Panc1 (cell line): ENCODE results near the gene NUP188. TPM values are rescaled to one million over a fixed set of nuclear protein-coding genes. Genes with fewer than 3 reads are reported as not detected.

Source experiments
- ATAC-seq: fragments of 200-7000 bp; cut with Tn5 transposase; 2 replicates; pipeline ENCODE4 v1.9.1; 2020; ENCODE audit warnings: mild to moderate bottlenecking, moderate library complexity
- BruUV-seq: library from RNA; stranded (reverse); fragments of 400-500 nt; replicated peaks from 2 replicates; lab custom pipeline; 2021; lab: Mats Ljungman, UMichigan
- CTCF ChIA-PET: fragments of 300-600 bp; sonication (Branson Sonifier 250); formaldehyde crosslinking; loops from one replicate; lab custom pipeline; 2022; ENCODE audit warnings: antibody characterized with exemption; lab: Charles Lee
- POLR2A ChIA-PET: fragments of 300-600 bp; sonication (Branson Sonifier 250); formaldehyde crosslinking; loops from one replicate; lab custom pipeline; 2022; ENCODE audit warnings: antibody characterized with exemption; lab: Charles Lee
- DNase-seq: peaks from one replicate; pipeline ENCODE4 v3.0.0-alpha.2; 2010; ENCODE audit warnings: low read depth, low spot score
- H3K27ac ChIP-seq: 2 replicates; pipeline ENCODE4 v1.5.1; 2011; ENCODE audit warnings: mild to moderate bottlenecking, low read length, inconsistent platforms
- H3K27me3 ChIP-seq: fragments of 200-500 bp; sonication (Bioruptor generic); 2 replicates; pipeline ENCODE4 v1.6.0; 2014; ENCODE audit warnings: low read length, inconsistent platforms; ENCODE audit not compliant: control insufficient read depth, insufficient read depth
- H3K36me3 ChIP-seq: fragments of 200-500 bp; sonication (Bioruptor generic); 2 replicates; pipeline ENCODE4 v1.5.1; 2014; ENCODE audit warnings: inconsistent platforms, mild to moderate bottlenecking, low read length, moderate library complexity; ENCODE audit not compliant: control insufficient read depth, insufficient read depth
- H3K4me1 ChIP-seq: 2 replicates; pipeline ENCODE4 v1.5.1; 2011; ENCODE audit warnings: inconsistent platforms, mild to moderate bottlenecking, low read length, moderate library complexity; ENCODE audit not compliant: control insufficient read depth, insufficient read depth
- H3K4me3 ChIP-seq, 2 experiments: 2 replicates each; pipeline ENCODE4 v1.5.1; 2011 to 2012; ENCODE audit warnings: low read depth in 2 of 2, low read length in 2 of 2, mild to moderate bottlenecking in 2 of 2, inconsistent platforms in 1 of 2, moderate library complexity in 1 of 2
- H3K9me3 ChIP-seq: fragments of 200-500 bp; sonication (Bioruptor generic); 2 replicates; pipeline ENCODE4 v1.5.1; 2014; ENCODE audit warnings: low read depth, mild to moderate bottlenecking, inconsistent platforms, low read length, moderate library complexity; ENCODE audit not compliant: control insufficient read depth, insufficient read depth
- CTCF ChIP-seq: fragments of 450-650 bp; IDR thresholded peaks from 2 replicates; pipeline ENCODE4 v1.5.1; 2017; ENCODE audit warnings: mild to moderate bottlenecking
- POLR2AphosphoS5 ChIP-seq: IDR thresholded peaks from 2 replicates; pipeline ENCODE4 v1.6.1; 2012; ENCODE audit warnings: mild to moderate bottlenecking, low read depth, low read length, moderate library complexity
- REST ChIP-seq, 2 experiments: IDR thresholded peaks; 2 replicates each; pipeline ENCODE4 v1.6.1; 2011 to 2012; ENCODE audit warnings: low read depth in 2 of 2, control low read depth in 1 of 2, low read length in 1 of 2, mild to moderate bottlenecking in 1 of 2, moderate library complexity in 1 of 2; ENCODE audit not compliant: insufficient read depth in 1 of 2
- SIN3A ChIP-seq: IDR thresholded peaks from 2 replicates; pipeline ENCODE4 v1.6.1; 2012; ENCODE audit warnings: low read depth, mild to moderate bottlenecking, low read length, moderate library complexity, borderline replicate concordance; ENCODE audit not compliant: insufficient read depth
- TCF7L2 ChIP-seq: IDR thresholded peaks from 2 replicates; pipeline ENCODE4 v1.6.1; 2011; ENCODE audit warnings: mild to moderate bottlenecking, low read depth, low read length, inconsistent platforms
- in situ Hi-C: cut with HindIII; loops from 2 replicates; pipeline ENCODE4 v1.10.0; 2016; ENCODE audit warnings: low sequenced_read_pairs, low pct_unique_long_range_greater_than_20kb
- intact Hi-C: fragments of 100-400 bp; cut with micrococcal nuclease; formaldehyde crosslinking; loops from one replicate; pipeline ENCODE4 v1.10.0; 2022; ENCODE audit not compliant: unreplicated experiment
- total RNA-seq: library from RNA; stranded (reverse); gene quantifications from one replicate; pipeline ENCODE4 v1.2.1, GENCODE V29; 2021; ENCODE audit not compliant: unreplicated experiment

The NUP188 gene
- total RNA-seq, 1 experiment from 2014 or later, result 69.9 TPM

GRCh38 chr9:128979111-128979510 lies 31.6 kb downstream of the NUP188 start:
- Histone ChIP-seq H3K4me3 (no peak overlapping the region), H3K9me3 (no peaks in the 10 kb centered on the region), H3K27me3 (no peaks in the 10 kb centered on the region), H3K36me3 (peaks cover 15% of the 10 kb centered on the region), H3K27ac (no peak overlapping the region), H3K4me1 (no peaks in the 10 kb centered on the region)
- intact Hi-C loops (no loop called here), in situ Hi-C loops (no loop called here)
- POLR2A ChIA-PET, result no interaction called here
- BruUV-seq, result no TSS peak
- TF ChIP-seq POLR2AphosphoS5, result no peak
- no peak for TF ChIP-seq SIN3A
- no peak for TF ChIP-seq REST (IDR thresholded peaks at IDR 0.05; ENCODE audit: insufficient read depth in 1 of 2, low read depth in 2 of 2, low read length in 1 of 2)
- DNase-seq (no peak), ATAC-seq (no peak)
- CTCF ChIA-PET, result no interaction called here

GRCh38 chr9:128983536-128983935 lies 36.0 kb downstream of the NUP188 start:
- Histone ChIP-seq H3K4me3 (no peak overlapping the region), H3K36me3 (peaks cover 30% of the 10 kb centered on the region), H3K4me1 (no peaks in the 10 kb centered on the region), H3K9me3 (no peaks in the 10 kb centered on the region), H3K27me3 (no peaks in the 10 kb centered on the region), H3K27ac (no peak overlapping the region)
- no peak for TF ChIP-seq POLR2AphosphoS5
- TF ChIP-seq REST (IDR thresholded peaks at IDR 0.05; ENCODE audit: insufficient read depth in 1 of 2, low read depth in 2 of 2, low read length in 1 of 2), result no peak
- TF ChIP-seq SIN3A, result no peak
- ATAC-seq (no peak), DNase-seq (no peak)
- no TSS peak for BruUV-seq
- ChIA-PET POLR2A (no interaction called here), CTCF (no interaction called here)
- in situ Hi-C loops, result no loop called here
- intact Hi-C loops, result no loop called here

GRCh38 chr9:128986671-128987070 lies 39.2 kb downstream of the NUP188 start:
- Histone ChIP-seq H3K27me3 (no peaks in the 10 kb centered on the region), H3K4me3 (no peak overlapping the region), H3K36me3 (peaks cover 16% of the 10 kb centered on the region), H3K27ac (no peak overlapping the region), H3K4me1 (no peaks in the 10 kb centered on the region), H3K9me3 (no peaks in the 10 kb centered on the region)
- DNase-seq, result no peak
- intact Hi-C loops (no loop called here), in situ Hi-C loops (no loop called here)
- no TSS peak for BruUV-seq
- POLR2A ChIA-PET, result no interaction called here
- CTCF ChIA-PET, result no interaction called here
- ATAC-seq, result no peak
- TF ChIP-seq REST (IDR thresholded peaks at IDR 0.05; ENCODE audit: insufficient read depth in 1 of 2, low read depth in 2 of 2, low read length in 1 of 2) (no peak), CTCF (no peak), TCF7L2 (no peak), SIN3A (no peak), POLR2AphosphoS5 (no peak)
